HCT116 (cell line): ENCODE measurements around the gene PHACTR4. TPM values are rescaled to one million over a fixed set of nuclear protein-coding genes. Genes with fewer than 3 reads are reported as not detected.

ENCODE experiments used
- ATAC-seq: fragments of 200-7000 bp; cut with Tn5 transposase; 2 replicates; pipeline ENCODE4 v1.9.1; 2020; ENCODE audit warnings: mild to moderate bottlenecking, moderate library complexity
- BruUV-seq: library from RNA; stranded (reverse); fragments of 400-500 nt; replicated peaks from 2 replicates; lab custom pipeline; 2021; lab: Mats Ljungman, UMichigan
- CTCF ChIA-PET: fragments of 300-600 bp; sonication (Branson Sonifier 250); formaldehyde crosslinking; loops from one replicate; lab custom pipeline; 2021; ENCODE audit warnings: antibody characterized with exemption; lab: Charles Lee
- POLR2A ChIA-PET: fragments of 300-600, 350-600 bp; sonication (Branson Sonifier 250); formaldehyde crosslinking; loops from one replicate; lab custom pipeline; 2021; ENCODE audit warnings: antibody characterized with exemption; lab: Charles Lee
- RAD21 ChIA-PET, 2 experiments: fragments of 300-600 bp; sonication (Branson Sonifier 250); formaldehyde crosslinking; loops; one replicate each; lab custom pipeline; 2023; ENCODE audit warnings: low total read pairs in 2 of 2; ENCODE audit not compliant: uncharacterized antibody in 2 of 2, unreplicated experiment in 2 of 2, low non-redundant PET in 1 of 2; lab: Charles Lee
- DNase-seq: peaks from one replicate; pipeline ENCODE4 v3.0.0-alpha.2; 2010; ENCODE audit warnings: low read depth, low spot score
- H2AFZ ChIP-seq: fragments of 200-600 bp; shearing (Covaris generic), sonication (generic); 2 replicates; pipeline ENCODE4 v1.6.1; 2017; ENCODE audit warnings: low read depth, mixed run types, mixed read lengths, antibody characterized with exemption, low read length; ENCODE audit not compliant: poor library complexity, severe bottlenecking
- H3K27ac ChIP-seq: 2 replicates; pipeline ENCODE4 v1.5.1; 2012; ENCODE audit warnings: low read depth, low read length
- H3K27me3 ChIP-seq: fragments of 200-600 bp; sonication (generic); 2 replicates; pipeline ENCODE4 v1.6.1; 2016; ENCODE audit warnings: mixed run types, low read length, mixed read lengths; ENCODE audit not compliant: insufficient read depth
- H3K36me3 ChIP-seq, 2 experiments: fragments of 200-500 bp in 1 of 2; fragments of 200-600 bp in 1 of 2; sonication (Bioruptor generic) in 1 of 2; sonication (generic) in 1 of 2; 2 replicates each; pipeline versions ENCODE4 v1.5.1 to v1.6.1; 2014 to 2016; ENCODE audit warnings: low read length in 2 of 2, inconsistent platforms in 1 of 2, mixed read lengths in 1 of 2, mixed run types in 1 of 2; ENCODE audit not compliant: insufficient read depth in 2 of 2, control insufficient read depth in 1 of 2
- H3K4me1 ChIP-seq, 2 experiments: fragments of 200-600 bp in 1 of 2; sonication (generic) in 1 of 2; 2 replicates each; pipeline versions ENCODE4 v1.5.1 to v1.6.1; 2012 to 2017; ENCODE audit warnings: low read length in 2 of 2, inconsistent platforms in 1 of 2, mild to moderate bottlenecking in 1 of 2, mixed read lengths in 1 of 2, mixed run types in 1 of 2, moderate library complexity in 1 of 2; ENCODE audit not compliant: insufficient read depth in 2 of 2, control insufficient read depth in 1 of 2
- H3K4me2 ChIP-seq: fragments of 200-600 bp; sonication (generic); 2 replicates; pipeline ENCODE4 v1.6.1; 2017; ENCODE audit warnings: mixed run types, low read length, mixed read lengths
- H3K4me3 ChIP-seq, 2 experiments: fragments of 200-600 bp in 1 of 2; sonication (generic) in 1 of 2; replicated peaks in 1 of 2; 2 replicates each; pipeline ENCODE4 v1.5.1; 2011 to 2016; ENCODE audit warnings: low read length in 2 of 2, control low read depth in 1 of 2, low read depth in 1 of 2, mild to moderate bottlenecking in 1 of 2, mixed read lengths in 1 of 2, mixed run types in 1 of 2
- H3K79me2 ChIP-seq: fragments of 200-600 bp; sonication (generic); 2 replicates; pipeline ENCODE4 v1.6.1; 2017; ENCODE audit warnings: mild to moderate bottlenecking, mixed run types, low read length, moderate library complexity, mixed read lengths; ENCODE audit not compliant: insufficient read depth
- H3K9ac ChIP-seq: fragments of 200-600 bp; sonication (generic); 2 replicates; pipeline ENCODE4 v1.6.1; 2016; ENCODE audit warnings: low read length, mixed read lengths
- H3K9me2 ChIP-seq: fragments of 200-600 bp; sonication (generic), shearing (Covaris generic); 2 replicates; pipeline ENCODE4 v1.6.1; 2017; ENCODE audit warnings: mixed run types, mild to moderate bottlenecking, moderate library complexity; ENCODE audit not compliant: insufficient read depth
- H3K9me3 ChIP-seq, 2 experiments: fragments of 200-500 bp in 1 of 2; fragments of 200-600 bp in 1 of 2; sonication (Bioruptor generic) in 1 of 2; sonication (generic) in 1 of 2; 2 replicates each; pipeline ENCODE4 v1.6.1; 2014 to 2017; ENCODE audit warnings: low read length in 2 of 2, mixed read lengths in 2 of 2, inconsistent platforms in 1 of 2, low read depth in 1 of 2, mild to moderate bottlenecking in 1 of 2, mixed run types in 1 of 2, moderate library complexity in 1 of 2; ENCODE audit not compliant: control insufficient read depth in 1 of 2, insufficient read depth in 1 of 2
- H4K20me1 ChIP-seq: fragments of 200-600 bp; sonication (generic), shearing (Covaris generic); 2 replicates; pipeline ENCODE4 v1.6.1; 2017; ENCODE audit warnings: mixed run types, mild to moderate bottlenecking, moderate library complexity; ENCODE audit not compliant: insufficient read depth
- CBX3 ChIP-seq: IDR thresholded peaks from 2 replicates; pipeline ENCODE4 v1.6.1; 2012; ENCODE audit warnings: low read depth
- EGR1 ChIP-seq: IDR thresholded peaks from 2 replicates; pipeline ENCODE4 v1.6.1; 2012; ENCODE audit warnings: low read depth
- ELF1 ChIP-seq: IDR thresholded peaks from 2 replicates; pipeline ENCODE4 v1.6.1; 2012; ENCODE audit warnings: low read depth, borderline replicate concordance
- FOSL1 ChIP-seq: IDR thresholded peaks from 2 replicates; pipeline ENCODE4 v1.6.1; 2012; ENCODE audit warnings: low read depth
- JUND ChIP-seq: IDR thresholded peaks from 2 replicates; pipeline ENCODE4 v1.6.1; 2012
- MAX ChIP-seq: IDR thresholded peaks from 2 replicates; pipeline ENCODE4 v1.6.1; 2012
- POLR2A ChIP-seq: IDR thresholded peaks from 2 replicates; pipeline ENCODE4 v1.7.0; 2011; ENCODE audit warnings: borderline replicate concordance; ENCODE audit not compliant: insufficient read depth, insufficient read length; ENCODE audit errors: extremely low read depth
- POLR2AphosphoS5 ChIP-seq: IDR thresholded peaks from 2 replicates; pipeline ENCODE4 v1.6.1; 2011; ENCODE audit warnings: mild to moderate bottlenecking, low read depth, low read length, moderate library complexity
- REST ChIP-seq: IDR thresholded peaks from 2 replicates; pipeline ENCODE4 v1.6.1; 2012; ENCODE audit warnings: low read depth
- SIN3A ChIP-seq: IDR thresholded peaks from 2 replicates; pipeline ENCODE4 v1.6.1; 2012; ENCODE audit warnings: low read depth
- TCF7L2 ChIP-seq: IDR thresholded peaks from 2 replicates; pipeline ENCODE4 v1.7.0; 2011; ENCODE audit warnings: borderline replicate concordance, inconsistent platforms; ENCODE audit not compliant: insufficient read depth, insufficient read length; ENCODE audit errors: extremely low read depth
- YY1 ChIP-seq: IDR thresholded peaks from 2 replicates; pipeline ENCODE4 v1.6.1; 2011; ENCODE audit warnings: low read length, low read depth, moderate library complexity, mild to moderate bottlenecking; ENCODE audit not compliant: insufficient replicate concordance; ENCODE audit errors: extremely low read depth
- ZNF274 ChIP-seq: fragments of 200-500 bp; sonication (Bioruptor generic); IDR thresholded peaks from 2 replicates; pipeline ENCODE4 v1.6.1; 2014; ENCODE audit warnings: mild to moderate bottlenecking, low read depth, low read length, inconsistent platforms
- intact Hi-C: fragments of 100-400 bp; cut with micrococcal nuclease; formaldehyde crosslinking; loops from 2 replicates; pipeline ENCODE4 v1.10.0; 2022
- total RNA-seq: library from RNA; stranded (reverse); gene quantifications from one replicate; pipeline ENCODE4 v1.2.1, GENCODE V29; 2021; ENCODE audit not compliant: unreplicated experiment
- TF ChIP-seq, protein P1 (sequence below), 3 experiments: fragments of 200-600 bp in 1 of 3; sonication (generic) in 1 of 3; IDR thresholded peaks in 2 of 3; conservative IDR thresholded peaks in 1 of 3; 2 replicates each; pipeline ENCODE4 v1.5.1; 2012 to 2017; ENCODE audit warnings: low read depth in 2 of 3, low read length in 2 of 3, antibody characterized with exemption in 1 of 3, borderline replicate concordance in 1 of 3, control low read depth in 1 of 3, mild to moderate bottlenecking in 1 of 3, mixed read lengths in 1 of 3, mixed run types in 1 of 3, moderate library complexity in 1 of 3; ENCODE audit not compliant: insufficient read depth in 1 of 3

The PHACTR4 gene
- total RNA-seq, 1 experiment from 2014 or later: 36.0 TPM

DNA sequence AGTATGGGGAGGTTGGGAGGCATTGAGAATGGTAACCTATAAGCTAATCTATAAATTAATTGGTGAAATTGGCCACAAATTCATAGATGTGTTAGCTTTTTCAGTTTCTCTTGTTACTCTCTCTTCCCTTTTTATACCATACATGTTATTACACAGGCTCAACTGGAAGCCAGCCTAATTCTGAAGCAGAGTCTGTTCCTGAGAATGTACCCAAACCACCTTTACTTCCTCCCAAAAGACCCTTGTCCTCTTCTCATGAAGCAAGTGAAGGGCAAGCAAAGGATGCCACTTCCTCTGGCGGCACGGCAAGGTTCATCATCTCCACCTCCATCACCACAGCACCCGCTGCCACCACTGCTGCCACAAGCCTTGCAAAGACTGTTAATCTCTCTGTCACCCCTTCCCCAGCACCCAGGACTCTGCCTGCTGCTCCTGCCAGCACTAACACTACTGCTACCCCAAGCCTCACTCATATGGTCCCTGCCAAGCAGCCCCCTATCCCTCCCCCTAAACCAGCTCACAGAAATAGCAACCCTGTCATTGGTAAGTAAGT lies 96.8 kb downstream of the PHACTR4 start:
- H3K9me2 ChIP-seq: no peaks in the 10 kb centered on the region
- ATAC-seq (no peak), DNase-seq (no peak)
- H3K4me1 ChIP-seq: peaks cover 0 to 18% of the 10 kb centered on the region in 2 experiments; a peak in 2 of 4 replicates
- H3K9me3 ChIP-seq: no peaks in the 10 kb centered on the region
- CTCF ChIA-PET: no interaction called here
- TSS peak; percentile 39 for BruUV-seq
- no peak overlapping the region for H2AFZ ChIP-seq
- H3K27ac ChIP-seq: no peak overlapping the region
- H3K79me2 ChIP-seq: no peaks in the 10 kb centered on the region
- POLR2A ChIA-PET: no interaction called here
- peaks cover 9 to 14% of the 10 kb centered on the region in 2 experiments; a peak in 2 of 4 replicates for H3K36me3 ChIP-seq
- H3K9ac ChIP-seq: no peak overlapping the region
- H3K27me3 ChIP-seq: no peaks in the 10 kb centered on the region
- no peaks in the 10 kb centered on the region for H4K20me1 ChIP-seq
- no peak overlapping the region for H3K4me3 ChIP-seq
- TF ChIP-seq JUND (no peak), EGR1 (no peak), REST (no peak), SIN3A (no peak), ZNF274 (no peak), POLR2A (no peak), TCF7L2 (no peak), ELF1 (no peak), YY1 (no peak), POLR2AphosphoS5 (no peak), CBX3 (no peak), FOSL1 (no peak), MAX (no peak)
- TF ChIP-seq, protein P1, sequence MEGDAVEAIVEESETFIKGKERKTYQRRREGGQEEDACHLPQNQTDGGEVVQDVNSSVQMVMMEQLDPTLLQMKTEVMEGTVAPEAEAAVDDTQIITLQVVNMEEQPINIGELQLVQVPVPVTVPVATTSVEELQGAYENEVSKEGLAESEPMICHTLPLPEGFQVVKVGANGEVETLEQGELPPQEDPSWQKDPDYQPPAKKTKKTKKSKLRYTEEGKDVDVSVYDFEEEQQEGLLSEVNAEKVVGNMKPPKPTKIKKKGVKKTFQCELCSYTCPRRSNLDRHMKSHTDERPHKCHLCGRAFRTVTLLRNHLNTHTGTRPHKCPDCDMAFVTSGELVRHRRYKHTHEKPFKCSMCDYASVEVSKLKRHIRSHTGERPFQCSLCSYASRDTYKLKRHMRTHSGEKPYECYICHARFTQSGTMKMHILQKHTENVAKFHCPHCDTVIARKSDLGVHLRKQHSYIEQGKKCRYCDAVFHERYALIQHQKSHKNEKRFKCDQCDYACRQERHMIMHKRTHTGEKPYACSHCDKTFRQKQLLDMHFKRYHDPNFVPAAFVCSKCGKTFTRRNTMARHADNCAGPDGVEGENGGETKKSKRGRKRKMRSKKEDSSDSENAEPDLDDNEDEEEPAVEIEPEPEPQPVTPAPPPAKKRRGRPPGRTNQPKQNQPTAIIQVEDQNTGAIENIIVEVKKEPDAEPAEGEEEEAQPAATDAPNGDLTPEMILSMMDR (IDR thresholded peaks at IDR 0.05 in 2 of 3, conservative IDR thresholded peaks at IDR 0.05 in 1 of 3; ENCODE audit: borderline replicate concordance in 1 of 3, insufficient read depth in 1 of 3, low read depth in 2 of 3, low read length in 2 of 3): no peak
- TF ChIP-seq, all 23 proteins: peak for 0
- H3K4me2 ChIP-seq: no peak overlapping the region
- intact Hi-C loops: no loop called here
- RAD21 ChIA-PET: no interaction called here
